Measurements from ENCODE around the gene SARS1.

The SARS1 gene

DNA sequence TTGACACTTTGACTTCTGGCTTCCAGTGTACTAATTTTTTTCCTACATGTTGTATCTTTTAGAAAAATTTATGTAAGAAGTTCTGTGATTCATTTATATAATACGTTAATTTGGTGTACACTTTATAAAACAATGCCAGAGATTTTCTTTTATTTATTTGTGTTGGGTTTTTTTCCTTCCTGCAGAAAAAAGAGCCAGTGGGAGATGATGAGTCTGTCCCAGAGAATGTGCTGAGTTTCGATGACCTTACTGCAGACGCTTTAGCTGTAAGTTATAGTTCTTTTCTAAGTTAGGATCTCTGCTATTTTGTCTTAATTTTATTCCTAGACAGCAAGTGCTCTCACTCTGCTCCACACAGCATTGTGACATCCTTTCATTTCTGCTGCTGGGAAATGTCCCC lies 14.4 kb downstream of the SARS1 start:
- DNase-seq (ENCODE audit: low read depth in 2 of 2) = no peak

DNA sequence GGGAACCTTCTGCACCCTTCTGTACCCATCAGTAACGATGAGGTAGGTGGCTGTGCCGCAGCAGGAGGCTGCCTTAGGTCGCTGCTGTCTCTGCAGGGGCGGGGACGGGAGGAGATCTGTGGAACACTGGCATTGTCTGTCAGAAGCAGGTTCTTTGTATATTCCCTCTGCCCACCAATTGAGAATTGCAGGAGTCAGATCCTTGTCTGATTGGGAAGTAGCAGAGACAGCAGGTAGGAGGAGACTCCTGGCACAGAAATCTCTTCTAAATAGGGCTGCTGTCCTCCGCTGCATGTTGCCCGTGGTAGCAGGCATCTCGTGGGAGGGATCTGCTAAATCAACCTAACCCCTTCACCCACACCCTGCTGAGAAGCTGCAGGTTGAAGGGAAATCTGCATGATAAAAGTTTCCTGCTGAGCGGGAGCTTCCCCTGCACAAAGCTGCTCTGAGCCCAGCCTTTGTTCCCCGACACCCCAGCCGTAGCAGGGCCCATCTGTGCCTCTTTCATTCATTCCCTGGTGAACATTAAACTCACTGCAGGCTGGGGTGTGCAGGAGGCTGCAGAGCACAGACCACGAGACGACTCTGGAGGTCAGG lies 15.9 kb downstream of the SARS1 start:
- DNase-seq (ENCODE audit: low read depth in 2 of 2) = no peak

DNA sequence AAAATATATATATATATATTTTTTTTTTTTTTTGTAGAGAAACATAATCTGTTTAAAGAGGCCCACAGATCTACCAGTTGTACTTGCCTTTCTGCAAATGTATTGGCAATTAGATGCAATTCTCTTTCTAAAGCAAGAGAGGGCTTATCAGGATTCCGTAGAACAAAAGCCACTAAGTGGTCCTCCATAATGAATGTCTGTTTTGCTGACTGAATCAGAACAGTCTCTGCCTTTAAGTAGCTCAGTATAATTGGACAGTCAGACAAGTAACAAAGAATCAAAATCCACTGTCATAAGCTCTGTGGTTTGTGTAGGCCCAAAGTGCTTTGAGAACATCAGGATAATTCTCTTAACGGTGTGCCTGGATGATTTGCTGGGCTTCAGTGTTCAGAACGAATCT lies 17.3 kb downstream of the SARS1 start:
- no peak for DNase-seq (ENCODE audit: low read depth in 2 of 2)

DNA sequence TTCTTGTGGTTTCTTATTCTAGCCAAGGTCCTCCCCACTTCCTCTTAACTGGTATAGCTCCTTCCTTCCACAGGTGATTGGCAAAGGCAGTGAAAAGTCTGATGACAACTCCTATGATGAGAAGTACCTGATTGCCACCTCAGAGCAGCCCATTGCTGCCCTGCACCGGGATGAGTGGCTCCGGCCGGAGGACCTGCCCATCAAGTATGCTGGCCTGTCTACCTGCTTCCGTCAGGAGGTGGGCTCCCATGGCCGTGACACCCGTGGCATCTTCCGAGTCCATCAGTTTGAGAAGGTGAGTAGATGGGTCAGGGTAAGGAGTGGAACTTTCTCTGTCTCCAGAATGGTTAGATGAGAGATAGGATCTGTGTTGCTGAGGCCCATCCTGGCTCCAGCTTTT lies 21.4 kb downstream of the SARS1 start:
- no peak for DNase-seq (ENCODE audit: low read depth in 2 of 2)

DNA sequence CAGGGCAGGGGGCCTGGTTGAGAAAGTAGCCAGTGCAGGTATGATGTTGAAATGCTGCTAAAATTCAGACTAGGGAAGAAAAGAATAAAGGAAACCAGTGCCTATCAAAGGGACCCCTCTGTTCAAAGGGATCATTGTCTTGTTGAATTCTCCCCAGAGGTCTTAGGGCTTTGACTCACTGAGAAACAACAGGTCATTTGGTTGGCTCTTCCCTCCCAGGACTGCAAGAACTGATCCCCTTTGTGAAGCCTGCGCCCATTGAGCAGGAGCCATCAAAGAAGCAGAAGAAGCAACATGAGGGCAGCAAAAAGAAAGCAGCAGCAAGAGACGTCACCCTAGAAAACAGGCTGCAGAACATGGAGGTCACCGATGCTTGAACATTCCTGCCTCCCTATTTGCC lies 23.8 kb downstream of the SARS1 start:
- DNase-seq (ENCODE audit: low read depth in 2 of 2) = no peak

DNA sequence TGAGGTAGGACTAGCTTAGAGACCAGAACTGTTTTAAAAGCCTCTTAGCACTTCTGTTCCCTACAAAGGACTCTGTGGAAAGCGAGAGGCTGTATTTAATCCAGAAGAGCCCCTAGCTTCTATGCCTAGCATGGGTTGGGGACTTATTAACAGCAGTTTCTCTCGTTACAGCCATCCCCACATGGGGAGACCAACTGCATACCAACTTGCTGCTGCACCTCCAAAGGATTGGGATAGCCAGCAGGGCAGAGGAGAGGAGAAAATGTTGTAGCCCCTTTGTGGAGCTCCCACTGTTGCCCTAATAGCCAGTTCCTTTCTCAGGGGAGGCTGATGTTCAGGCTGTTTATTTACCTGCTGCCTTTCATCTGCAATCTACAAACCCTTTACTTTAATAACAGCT lies 24.7 kb downstream of the SARS1 start:
- no peak for DNase-seq (ENCODE audit: low read depth in 2 of 2)

DNA sequence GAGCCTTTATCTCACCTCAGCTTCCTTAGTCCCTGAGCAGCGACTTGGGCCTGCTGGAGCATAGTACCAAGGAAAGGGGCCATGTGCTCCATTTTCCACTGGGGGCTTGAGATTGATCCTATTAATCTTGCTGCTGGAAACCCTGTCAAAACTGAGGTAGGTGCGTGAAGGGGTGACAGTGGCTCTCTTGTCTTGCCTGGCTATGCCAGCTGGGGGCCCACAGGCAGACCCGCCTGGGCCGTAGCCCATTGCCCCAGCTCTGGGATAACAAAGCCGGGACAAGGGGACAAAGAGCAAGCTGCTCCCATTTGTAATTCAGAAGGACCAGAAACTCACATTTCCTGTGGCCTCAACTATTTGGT lies 25.3 kb downstream of the SARS1 start:
- DNase-seq (ENCODE audit: low read depth in 2 of 2) = no peak

DNA sequence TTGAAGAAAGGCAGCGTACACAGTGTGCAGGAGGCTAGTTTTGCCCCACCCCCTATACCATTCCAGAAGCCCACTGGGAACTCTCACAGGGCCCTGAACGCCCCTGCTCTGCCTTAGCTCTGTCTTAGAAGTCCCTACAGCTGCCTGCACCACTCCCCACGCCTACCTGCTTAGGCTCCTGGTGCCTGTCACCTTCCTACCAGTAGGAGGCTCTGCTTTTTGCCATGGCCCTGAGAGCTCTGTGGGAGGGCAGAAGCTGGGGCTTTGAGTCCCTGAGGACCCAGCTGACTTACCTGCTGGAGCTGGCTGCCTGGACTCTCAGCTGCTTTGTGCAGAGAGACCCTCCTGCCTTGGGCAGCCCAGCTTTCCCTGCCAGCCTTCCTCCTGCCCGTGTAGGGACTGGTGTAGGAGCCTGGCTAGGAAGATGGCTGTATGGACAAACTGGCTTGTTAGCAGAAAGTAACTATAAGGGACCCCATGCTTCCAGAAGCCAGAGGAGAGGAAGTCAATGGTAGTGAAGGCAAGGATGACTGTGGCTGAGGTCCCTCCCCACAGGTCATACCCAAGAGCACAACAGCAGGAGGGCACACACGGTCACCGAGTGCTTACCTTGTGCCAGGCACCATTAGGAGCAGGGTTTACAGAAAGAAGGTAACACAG lies 25.8 kb downstream of the SARS1 start:
- DNase-seq (ENCODE audit: low read depth in 2 of 2) = no peak

DNA sequence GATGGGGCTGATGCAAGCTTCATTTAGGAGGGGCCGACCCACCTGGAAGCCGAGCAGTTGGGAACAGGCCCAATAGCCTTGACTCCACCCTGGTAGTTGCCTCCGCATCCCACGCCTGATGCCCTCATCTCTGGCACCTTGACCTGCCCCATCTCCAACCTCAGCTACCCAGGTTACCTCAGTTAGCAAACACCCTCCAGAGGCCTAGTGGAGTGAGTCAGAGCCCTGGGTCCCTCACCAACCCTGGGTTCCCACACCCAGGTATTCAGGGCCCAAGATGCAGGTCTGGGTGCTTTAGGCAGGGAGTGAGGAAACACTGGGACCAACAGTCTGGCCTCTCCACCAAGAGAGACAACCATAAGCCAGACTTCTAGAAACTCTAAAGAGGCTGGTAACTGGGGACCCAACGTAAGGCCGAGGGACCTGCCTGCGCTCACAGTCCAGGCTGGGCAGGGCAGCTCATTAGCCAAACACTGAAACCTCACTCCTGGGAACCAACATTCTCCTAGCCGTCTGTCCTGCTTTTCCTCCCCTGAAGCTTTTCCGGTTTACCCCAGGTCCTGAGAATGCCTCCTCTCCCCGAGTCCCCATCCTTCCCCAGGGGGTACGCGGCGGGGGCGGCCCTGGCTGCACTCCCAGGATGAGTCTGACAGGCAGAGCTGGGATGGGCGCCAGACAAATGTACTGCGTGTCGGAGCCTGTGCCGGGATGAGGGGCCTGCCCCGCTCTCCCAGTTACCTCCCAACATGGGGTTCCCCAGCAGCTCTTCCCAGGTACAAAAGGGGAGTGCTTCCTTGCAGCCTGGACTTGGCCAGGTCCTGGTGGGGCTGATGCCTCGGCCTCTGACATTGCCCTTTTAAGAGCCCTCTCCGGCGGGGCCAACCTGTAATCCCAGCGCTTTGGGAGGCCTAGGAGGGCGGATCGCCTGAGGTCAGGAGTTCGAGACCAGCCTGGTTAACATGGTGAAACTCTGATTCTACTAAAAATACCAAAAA lies 26.7 kb downstream of the SARS1 start:
- no peak for DNase-seq (ENCODE audit: low read depth in 2 of 2)

DNA sequence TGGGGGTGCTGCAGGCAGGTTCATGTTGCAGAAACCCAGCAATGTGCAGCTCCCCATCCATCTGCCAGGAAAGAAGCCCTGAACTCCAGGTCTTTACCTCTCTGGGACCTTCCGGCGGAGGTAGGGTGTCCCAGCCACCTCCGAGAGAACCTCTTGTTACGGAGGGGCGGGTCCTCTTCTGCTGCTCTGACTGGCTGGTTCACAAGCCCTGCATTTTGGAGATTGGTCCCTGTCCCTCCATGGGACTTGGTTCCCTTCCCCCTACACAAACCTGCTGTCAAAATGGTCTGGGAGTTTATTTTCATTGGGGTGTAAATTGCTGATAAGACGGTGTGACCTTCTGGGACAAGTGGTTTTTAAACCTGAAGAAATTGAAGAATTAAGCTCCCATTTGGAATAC lies 27.6 kb downstream of the SARS1 start:
- no peak for DNase-seq (ENCODE audit: low read depth in 2 of 2)

DNA sequence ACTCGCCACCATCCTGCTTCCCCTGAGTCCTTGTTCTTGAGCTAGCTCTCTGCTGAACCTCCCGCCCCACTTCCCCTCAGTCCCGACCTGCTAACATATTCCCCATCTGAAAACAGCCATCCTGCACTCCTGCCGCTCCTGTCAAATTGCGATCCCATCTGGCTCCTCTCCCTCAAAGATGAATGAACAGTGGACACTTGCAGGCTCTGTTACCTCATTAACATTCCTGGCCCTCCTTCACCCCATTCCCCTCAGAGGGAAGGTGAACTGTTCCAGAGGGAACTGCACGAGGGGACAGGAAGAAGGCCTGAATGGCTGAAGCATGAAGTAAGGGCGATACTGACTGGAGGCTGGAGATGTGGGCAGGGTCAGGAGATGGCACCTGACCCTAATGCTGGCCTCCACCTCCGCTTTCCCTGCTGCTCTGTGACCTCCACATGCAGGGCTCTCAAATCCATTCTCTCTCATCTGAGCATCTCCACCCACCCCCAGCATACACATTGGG lies 28.2 kb downstream of the SARS1 start:
- DNase-seq (ENCODE audit: low read depth in 2 of 2) = no peak

DNA sequence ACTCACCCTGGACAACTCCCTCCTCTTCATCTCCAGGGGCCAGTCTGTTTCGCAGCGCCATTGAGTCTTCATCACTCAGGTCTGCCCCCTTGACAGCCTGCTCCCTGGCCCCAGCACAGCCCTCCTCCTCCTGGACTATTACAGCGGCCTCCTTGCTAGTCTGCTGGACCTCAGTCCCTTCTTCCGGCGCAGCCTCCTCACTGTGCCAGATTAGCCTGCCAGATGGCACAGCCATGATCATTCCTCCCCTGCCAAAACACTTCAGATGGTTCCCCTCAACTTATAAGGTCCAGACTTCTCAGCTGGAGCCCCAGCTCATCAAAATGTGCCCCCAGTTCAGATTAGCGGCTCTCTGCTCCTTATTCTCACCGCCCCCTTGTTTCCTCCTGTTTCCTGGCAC lies 28.7 kb downstream of the SARS1 start:
- no peak for DNase-seq (ENCODE audit: low read depth in 2 of 2)

DNA sequence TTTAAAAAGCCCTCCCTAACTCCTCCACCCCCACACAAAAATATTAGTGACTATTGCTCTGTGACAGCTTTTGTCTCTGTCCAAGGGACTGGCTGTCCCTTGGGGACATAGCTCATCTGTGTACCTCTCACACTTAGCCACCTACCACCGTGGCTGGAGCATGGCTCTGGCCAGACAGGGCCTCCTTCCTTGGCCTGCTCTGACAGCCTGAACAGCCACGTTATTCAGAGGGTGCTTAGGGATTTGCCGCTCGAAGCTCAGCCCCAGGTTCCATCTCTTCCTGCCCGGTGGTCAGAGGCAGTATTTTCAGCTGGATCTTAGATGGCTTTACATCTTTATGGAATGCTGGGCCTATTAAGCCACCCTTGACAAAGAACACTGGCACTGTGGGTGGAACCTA lies 29.5 kb downstream of the SARS1 start:
- DNase-seq (ENCODE audit: low read depth in 2 of 2) = no peak

DNA sequence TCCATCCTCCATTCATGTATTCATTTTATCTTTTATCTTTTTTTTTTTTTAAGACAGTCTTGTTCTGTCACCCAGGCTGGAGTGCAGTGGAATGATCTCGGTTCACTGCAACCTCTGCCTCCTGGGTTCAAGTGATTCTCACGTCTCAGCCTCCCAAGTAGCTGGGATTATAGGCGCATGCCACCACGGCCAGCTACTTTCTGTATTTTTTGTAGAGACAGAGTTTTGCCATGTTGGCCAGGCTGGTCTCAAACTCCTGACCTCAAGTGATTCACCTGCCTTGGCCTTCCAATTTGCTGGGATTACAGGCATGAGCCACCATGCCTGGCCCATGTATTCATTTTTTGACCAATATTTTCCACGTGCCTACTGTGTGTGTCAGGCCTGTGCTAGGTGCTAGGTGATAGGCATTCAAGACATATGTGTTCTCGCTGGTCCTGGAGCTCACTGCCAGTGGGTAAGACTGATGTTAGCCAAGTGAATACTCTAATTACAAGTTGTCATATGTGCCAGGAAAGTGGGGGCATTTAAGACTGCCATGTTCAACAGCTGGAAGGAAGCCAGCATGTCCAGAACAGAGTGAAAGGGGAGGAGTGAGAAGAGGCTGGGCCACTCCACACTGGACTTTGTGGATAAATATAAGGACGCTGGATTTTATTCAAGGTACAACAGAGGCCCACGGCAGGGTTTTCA lies 30.3 kb downstream of the SARS1 start:
- DNase-seq (ENCODE audit: low read depth in 2 of 2) = no peak

DNA sequence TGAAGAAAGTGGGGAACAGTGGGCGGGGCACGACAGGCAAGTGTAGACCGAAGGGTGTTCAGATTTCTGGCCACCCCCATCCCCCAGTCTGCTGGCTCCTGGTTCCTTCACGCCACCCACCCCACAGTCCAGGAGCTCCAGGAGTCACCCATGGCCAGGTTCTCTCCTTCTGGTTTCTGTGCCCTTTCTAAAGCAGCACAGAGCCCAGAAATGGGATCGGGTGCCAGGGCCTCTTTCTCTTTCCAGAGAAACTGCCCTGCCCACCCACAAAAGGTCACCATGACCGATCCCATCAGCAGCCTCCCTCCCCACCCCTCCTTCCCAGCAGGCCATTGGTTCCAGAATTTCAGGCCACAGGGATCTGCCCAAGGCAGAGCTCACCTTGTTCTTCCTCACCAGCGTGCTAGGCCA lies 32.4 kb downstream of the SARS1 start:
- DNase-seq (ENCODE audit: low read depth in 2 of 2) = no peak

DNA sequence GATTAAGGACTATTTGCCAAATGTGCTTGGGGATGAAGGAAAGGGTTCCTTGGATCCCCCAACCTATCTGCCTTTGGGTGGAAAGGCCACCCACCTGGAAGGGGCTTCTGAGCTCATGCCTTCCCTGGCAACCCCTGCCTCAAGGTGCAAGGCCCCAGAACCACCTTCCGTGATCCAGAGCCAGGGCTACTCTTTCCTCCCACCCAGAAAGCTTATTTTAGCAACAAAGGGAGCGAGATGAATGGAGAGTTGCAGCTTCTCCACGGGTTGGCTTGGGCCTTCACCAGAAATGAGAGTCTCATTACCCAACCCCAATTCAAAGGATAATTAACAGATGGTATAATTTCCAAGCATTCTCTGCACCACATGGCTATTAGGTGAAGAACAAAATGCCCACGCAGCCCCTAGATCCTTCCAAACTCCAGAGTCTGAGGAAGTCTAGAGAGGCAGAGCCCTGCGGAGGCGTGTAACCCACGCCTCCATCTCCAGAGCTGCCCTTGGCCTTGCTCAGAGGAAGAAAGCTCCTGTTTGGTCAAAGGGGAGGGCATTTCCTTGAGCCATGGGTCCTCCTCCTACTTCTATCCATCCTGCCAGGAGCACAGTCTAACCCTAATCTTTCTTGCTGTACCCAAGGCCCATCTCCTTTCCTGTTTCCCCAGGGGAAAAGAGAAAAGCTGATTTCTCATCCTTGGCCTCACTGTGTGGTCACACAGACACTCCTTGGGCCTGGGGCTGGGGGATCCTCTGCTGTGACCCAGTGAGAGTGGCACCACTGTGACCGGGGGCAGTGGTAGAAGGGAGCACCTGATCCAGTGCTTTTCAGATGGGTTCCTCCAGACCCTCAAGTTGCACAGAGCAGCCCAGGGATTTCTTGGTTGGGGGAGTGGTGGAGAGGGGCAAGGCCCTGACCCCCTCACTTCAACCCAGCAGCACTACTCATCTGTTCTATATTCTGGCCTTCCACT lies 34.0 kb downstream of the SARS1 start:
- no peak for DNase-seq (ENCODE audit: low read depth in 2 of 2)

DNA sequence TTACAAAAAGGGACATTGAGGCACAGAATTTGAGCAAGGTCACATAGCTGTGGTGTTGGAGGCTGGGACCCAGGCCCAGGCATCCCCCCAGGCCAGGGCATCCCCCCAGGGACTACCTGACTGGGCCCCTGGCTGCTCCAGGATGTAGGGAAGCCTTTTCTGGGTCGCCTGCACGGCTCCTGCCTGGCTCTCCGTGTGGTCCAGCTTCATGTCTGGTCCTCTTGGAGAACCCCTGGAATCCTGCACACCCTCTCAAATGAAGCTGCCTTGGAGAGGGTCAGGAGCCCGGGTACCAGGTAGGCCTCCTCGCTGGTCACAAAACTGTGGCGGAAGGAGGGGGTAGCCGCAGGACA lies 34.7 kb downstream of the SARS1 start:
- DNase-seq (ENCODE audit: low read depth in 2 of 2) = no peak

DNA sequence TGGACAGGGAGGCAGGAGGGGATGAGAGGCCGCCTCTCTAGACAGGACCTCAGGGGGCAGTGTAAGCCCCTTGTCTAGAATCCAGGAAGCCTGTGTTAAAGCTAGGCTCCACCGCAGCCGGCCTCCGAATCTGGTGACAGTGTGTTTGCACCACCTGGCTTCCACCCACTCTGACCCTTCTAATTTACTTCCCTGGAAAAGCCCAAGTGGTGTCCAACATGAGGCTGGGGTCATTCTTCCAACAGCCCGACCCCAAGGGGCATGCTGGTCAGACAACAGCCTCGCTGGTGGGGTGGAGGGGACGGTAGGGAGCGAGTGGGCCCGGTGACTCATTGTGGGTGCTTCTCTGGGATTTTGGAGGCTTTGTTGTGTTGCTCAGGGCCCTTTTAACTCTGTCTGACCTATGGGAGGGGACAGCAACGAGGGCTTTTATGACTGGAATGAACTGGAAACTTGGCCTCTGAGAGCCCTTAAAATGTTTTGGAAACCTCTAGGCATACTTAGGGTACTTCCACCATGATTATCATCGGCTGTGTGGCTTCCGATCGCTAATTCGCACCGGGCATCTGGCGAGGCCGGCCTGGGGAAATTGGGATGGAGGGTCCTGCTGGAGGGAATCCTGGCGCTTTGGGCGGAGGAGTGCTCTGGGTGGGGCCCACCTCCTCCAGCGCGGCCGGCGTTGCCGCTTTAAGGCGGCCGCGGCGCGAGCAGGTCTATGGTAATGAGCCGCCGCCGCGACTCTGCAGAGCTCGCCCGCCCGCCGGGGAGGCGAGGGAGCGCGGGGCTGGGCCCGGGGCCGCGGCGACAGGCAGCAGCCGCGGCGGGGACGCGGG lies 35.3 kb downstream of the SARS1 start, which contains the start of gene CELSR2:
Gene CELSR2 (plus strand): TSS at position 743 of the 833 bp plus-strand sequence. CDS start 541 bp downstream, outside the sequence.
- peak in 1 of 2 donors; percentile 15 for DNase-seq (ENCODE audit: low read depth in 2 of 2)

DNA sequence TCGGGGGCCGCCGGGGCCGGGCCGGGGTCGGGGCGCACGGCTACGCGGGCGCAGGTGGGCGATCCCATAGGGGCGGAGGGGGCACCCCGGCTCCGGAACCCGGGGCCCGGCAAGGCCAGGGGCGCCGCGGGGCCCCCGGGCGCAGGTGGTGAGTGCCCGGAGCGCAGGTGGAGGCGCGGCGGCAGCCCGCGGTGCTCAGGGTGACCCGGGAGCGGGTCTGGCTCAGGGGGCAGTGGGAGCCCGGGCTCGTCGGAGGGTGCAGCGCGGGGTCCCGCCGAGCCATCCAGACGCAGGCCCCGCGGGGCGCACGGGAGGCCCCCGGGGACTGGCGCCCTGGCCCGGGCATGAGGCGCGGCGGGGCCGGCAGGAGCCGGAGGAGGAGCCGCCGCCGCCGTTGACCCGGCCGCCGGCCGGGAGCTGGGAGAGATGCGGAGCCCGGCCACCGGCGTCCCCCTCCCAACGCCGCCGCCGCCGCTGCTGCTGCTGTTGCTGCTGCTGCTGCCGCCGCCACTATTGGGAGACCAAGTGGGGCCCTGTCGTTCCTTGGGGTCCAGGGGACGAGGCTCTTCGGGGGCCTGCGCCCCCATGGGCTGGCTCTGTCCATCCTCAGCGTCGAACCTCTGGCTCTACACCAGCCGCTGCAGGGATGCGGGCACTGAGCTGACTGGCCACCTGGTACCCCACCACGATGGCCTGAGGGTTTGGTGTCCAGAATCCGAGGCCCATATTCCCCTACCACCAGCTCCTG lies 36.1 kb downstream of the SARS1 start:
- DNase-seq (ENCODE audit: low read depth in 2 of 2) = no peak

Measured in activated CD8-positive, alpha-beta memory T cell treated with anti-CD3 and anti-CD28 coated beads for 4 hours (primary cell).